ENCODE measurements around the gene SBNO2. TPM values are rescaled to one million over a fixed set of nuclear protein-coding genes. Genes with fewer than 3 reads are reported as not detected.
"Not testable (repeated sequence)": the region's sequence is repeated elsewhere in the genome, so short reads cannot be mapped to it uniquely, and the experiment has no call there.

The SBNO2 gene
- total and polyA plus RNA-seq, 10 donors = 16.2 to 230 (median 112) TPM

- TF ChIP-seq POLR2A (IDR thresholded peaks at IDR 0.05) (no peak), POLR2AphosphoS5 (IDR thresholded peaks at IDR 0.05) (peak in 2 of 3 donors; percentile 22 to 64)
- TF ChIP-seq, protein P1, sequence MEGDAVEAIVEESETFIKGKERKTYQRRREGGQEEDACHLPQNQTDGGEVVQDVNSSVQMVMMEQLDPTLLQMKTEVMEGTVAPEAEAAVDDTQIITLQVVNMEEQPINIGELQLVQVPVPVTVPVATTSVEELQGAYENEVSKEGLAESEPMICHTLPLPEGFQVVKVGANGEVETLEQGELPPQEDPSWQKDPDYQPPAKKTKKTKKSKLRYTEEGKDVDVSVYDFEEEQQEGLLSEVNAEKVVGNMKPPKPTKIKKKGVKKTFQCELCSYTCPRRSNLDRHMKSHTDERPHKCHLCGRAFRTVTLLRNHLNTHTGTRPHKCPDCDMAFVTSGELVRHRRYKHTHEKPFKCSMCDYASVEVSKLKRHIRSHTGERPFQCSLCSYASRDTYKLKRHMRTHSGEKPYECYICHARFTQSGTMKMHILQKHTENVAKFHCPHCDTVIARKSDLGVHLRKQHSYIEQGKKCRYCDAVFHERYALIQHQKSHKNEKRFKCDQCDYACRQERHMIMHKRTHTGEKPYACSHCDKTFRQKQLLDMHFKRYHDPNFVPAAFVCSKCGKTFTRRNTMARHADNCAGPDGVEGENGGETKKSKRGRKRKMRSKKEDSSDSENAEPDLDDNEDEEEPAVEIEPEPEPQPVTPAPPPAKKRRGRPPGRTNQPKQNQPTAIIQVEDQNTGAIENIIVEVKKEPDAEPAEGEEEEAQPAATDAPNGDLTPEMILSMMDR (IDR thresholded peaks at IDR 0.05 in 8 of 11, conservative IDR thresholded peaks at IDR 0.05 in 3 of 11) = no peak
- Histone ChIP-seq H3K4me3 (peak overlapping the region in 5 of 8 donors; percentile 76 to 97 (median 86)), H3K27me3 (replicated peaks in 1 of 7) (no peaks in the 10 kb centered on the region), H3K4me1 (peaks cover 42 to 98% (median 80%) of the 10 kb centered on the region in 6 donors), H3K27ac (peak overlapping the region in 4 of 8 donors; percentile 97 to 100 (median 100)), H3K9me3 (no peaks in the 10 kb centered on the region), H3K36me3 (peaks cover 4 to 58% (median 35%) of the 10 kb centered on the region in 6 donors)
- WGBS, 5 donors = 78 to 90% (median 83%) methylated on average over 2 to 18 of the region's 18 CpGs
- intact Hi-C loops (cut with DNase I; ENCODE audit: low total_unique reads) = no loop called here
- DNase-seq = no peak
Observed at GRCh38 chr19:1129535-1129934, 44.5 kb downstream of the SBNO2 start.

GRCh38 chr19:1129084-1129483 is 45.0 kb downstream of the SBNO2 start:
- Histone ChIP-seq H3K27ac (peak overlapping the region in 4 of 8 donors; percentile 97 to 100 (median 100)), H3K36me3 (peaks cover 4 to 63% (median 40%) of the 10 kb centered on the region in 6 donors), H3K4me3 (peak overlapping the region in 4 of 8 donors; percentile 76 to 97 (median 90)), H3K4me1 (peaks cover 42 to 98% (median 78%) of the 10 kb centered on the region in 6 donors)
- intact Hi-C loops (cut with DNase I; ENCODE audit: low total_unique reads); H3K9me3 ChIP-seq; H3K27me3 ChIP-seq (replicated peaks in 1 of 7); DNase-seq: not testable (repeated sequence)
- WGBS, 5 donors = 88 to 95% (median 92%) methylated on average over 7 of the region's 7 CpGs

GRCh38 chr19:1128106-1128505 is 46.0 kb downstream of the SBNO2 start:
- H3K36me3 ChIP-seq = peaks cover 6 to 73% (median 50%) of the 10 kb centered on the region in 6 donors
- TF ChIP-seq, protein P1 (IDR thresholded peaks at IDR 0.05 in 8 of 11, conservative IDR thresholded peaks at IDR 0.05 in 3 of 11) = no peak
- peak in 1 of 3 donors; percentile 67 for TF ChIP-seq POLR2AphosphoS5 (IDR thresholded peaks at IDR 0.05)
- no peak for TF ChIP-seq POLR2A (IDR thresholded peaks at IDR 0.05)
- intact Hi-C loops (cut with DNase I; ENCODE audit: low total_unique reads) = no loop called here
- H3K9me3 ChIP-seq = no peaks in the 10 kb centered on the region
- no peak for DNase-seq
- H3K4me3 ChIP-seq = no peak overlapping the region
- H3K27ac ChIP-seq = peak overlapping the region in 1 of 8 donors; percentile 43
- no peaks in the 10 kb centered on the region for H3K27me3 ChIP-seq (replicated peaks in 1 of 7)
- peaks cover 40 to 98% (median 78%) of the 10 kb centered on the region in 6 donors for H3K4me1 ChIP-seq
- WGBS, 5 donors = 92 to 95% (median 93%) methylated on average over 17 of the region's 17 CpGs

- no peak for DNase-seq
- peaks cover 31 to 94% (median 74%) of the 10 kb centered on the region in 6 donors for H3K4me1 ChIP-seq
- H3K4me3 ChIP-seq = no peak overlapping the region
- H3K9me3 ChIP-seq = no peaks in the 10 kb centered on the region
- 86 to 95% (median 92%) methylated on average over 28 to 33 of the region's 33 CpGs for WGBS, 5 donors
- H3K36me3 ChIP-seq = peaks cover 8 to 82% (median 59%) of the 10 kb centered on the region in 6 donors
- TF ChIP-seq POLR2AphosphoS5 (IDR thresholded peaks at IDR 0.05) = peak in 2 of 3 donors; percentile 33 to 71
- TF ChIP-seq, protein P1 (IDR thresholded peaks at IDR 0.05 in 8 of 11, conservative IDR thresholded peaks at IDR 0.05 in 3 of 11) = no peak
- intact Hi-C loops (cut with DNase I; ENCODE audit: low total_unique reads) = no loop called here
- peak overlapping the region in 2 of 8 donors; percentile 43 to 55 for H3K27ac ChIP-seq
- no peaks in the 10 kb centered on the region for H3K27me3 ChIP-seq (replicated peaks in 1 of 7)
Observed at GRCh38 chr19:1126984-1127760, 46.9 kb downstream of the SBNO2 start.

Data from spleen (tissue), 11 donors.